ENCODE measurements around the gene SF3A2.

SF3A2 gene

GRCh38 chr19:2235381-2236063 lies 1.1 kb upstream of the SF3A2 start:
- Histone ChIP-seq H3K27ac (replicated peaks; ENCODE audit: low read length) (no peak overlapping the region), H3K18ac (ENCODE audit: low read length) (peak overlapping the region; percentile 95), H3K4me2 (ENCODE audit: insufficient read depth, low read length, poor library complexity, severe bottlenecking) (peak overlapping the region; percentile 86), H4K8ac (ENCODE audit: low read depth, low read length) (no peak overlapping the region), H3K4me3 (ENCODE audit: low read length in 2 of 2) (peak overlapping the region; percentile 60 to 95), H3K4ac (ENCODE audit: low read length) (no peak overlapping the region), H3K27me3 (ENCODE audit: control insufficient read depth in 3 of 3, insufficient read depth in 3 of 3, low read depth in 1 of 3, low read length in 3 of 3) (no peaks in the 10 kb centered on the region), H2BK12ac (ENCODE audit: low read length) (no peak overlapping the region), H2AFZ (ENCODE audit: low read length) (peak overlapping the region; percentile 95), H3K23ac (ENCODE audit: low read depth, low read length, poor library complexity) (peak overlapping the region; percentile 99), H3K14ac (ENCODE audit: low read length) (peak overlapping the region; percentile 38), H2BK5ac (ENCODE audit: low read length) (peak overlapping the region; percentile 91), H2BK15ac (ENCODE audit: low read length) (no peak overlapping the region), H3K9ac (ENCODE audit: low read depth, low read length, poor library complexity) (peak overlapping the region; percentile 83), H4K91ac (ENCODE audit: low read depth, low read length, poor library complexity) (no peak overlapping the region), H3K9me3 (replicated peaks in 1 of 2; ENCODE audit: control insufficient read depth in 2 of 2, insufficient read depth in 1 of 2, low read depth in 1 of 2, low read length in 2 of 2) (no peaks in the 10 kb centered on the region), H3K4me1 (ENCODE audit: control insufficient read depth in 2 of 2, insufficient read depth in 1 of 2, low read depth in 1 of 2, low read length in 2 of 2) (peaks cover 18 to 22% of the 10 kb centered on the region in 2 donors), H3K79me1 (ENCODE audit: low read depth, low read length) (peaks cover 25% of the 10 kb centered on the region), H2AK5ac (ENCODE audit: low read depth, low read length) (peak overlapping the region; percentile 94), H3K36me3 (replicated peaks in 1 of 2; ENCODE audit: control insufficient read depth in 2 of 2, insufficient read depth in 2 of 2, low read length in 2 of 2) (peaks cover 23 to 61% of the 10 kb centered on the region in 2 donors), H2BK120ac (ENCODE audit: low read depth, low read length) (no peak overlapping the region)
- no peak for DNase-seq (ENCODE audit: low spot score)
- WGBS, 2 donors (ENCODE audit: extremely low coverage in 2 of 2, insufficient read length in 2 of 2, insufficient replicate concordance in 1 of 2): no CpG with 5 or more reads among the region's 48 CpGs

DNA sequence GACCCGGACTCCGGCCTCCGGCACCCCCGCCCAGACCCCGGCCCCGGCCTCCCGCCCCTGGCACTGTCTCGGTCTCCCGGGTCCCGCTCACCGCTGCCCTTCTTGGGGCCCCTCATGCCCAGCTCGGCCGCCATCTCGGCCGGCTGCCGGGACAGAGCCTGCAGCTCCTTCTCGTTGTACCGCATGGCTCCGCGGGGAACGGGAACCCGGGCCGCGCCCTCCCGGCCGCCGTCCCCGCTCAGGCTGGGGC lies 635 bp upstream of the SF3A2 start:
- Histone ChIP-seq H3K4ac (ENCODE audit: low read length) (no peak overlapping the region), H2BK5ac (ENCODE audit: low read length) (peak overlapping the region; percentile 91), H3K9ac (ENCODE audit: low read depth, low read length, poor library complexity) (no peak overlapping the region), H2BK15ac (ENCODE audit: low read length) (no peak overlapping the region), H2BK12ac (ENCODE audit: low read length) (no peak overlapping the region), H2AFZ (ENCODE audit: low read length) (peak overlapping the region; percentile 95), H2BK120ac (ENCODE audit: low read depth, low read length) (no peak overlapping the region), H4K91ac (ENCODE audit: low read depth, low read length, poor library complexity) (no peak overlapping the region), H2AK5ac (ENCODE audit: low read depth, low read length) (no peak overlapping the region), H3K4me3 (ENCODE audit: low read length in 2 of 2) (peak overlapping the region; percentile 60 to 95), H3K14ac (ENCODE audit: low read length) (no peak overlapping the region), H3K4me2 (ENCODE audit: insufficient read depth, low read length, poor library complexity, severe bottlenecking) (peak overlapping the region; percentile 92), H3K36me3 (replicated peaks in 1 of 2; ENCODE audit: control insufficient read depth in 2 of 2, insufficient read depth in 2 of 2, low read length in 2 of 2) (peaks cover 20 to 61% of the 10 kb centered on the region in 2 donors), H3K9me3 (replicated peaks in 1 of 2; ENCODE audit: control insufficient read depth in 2 of 2, insufficient read depth in 1 of 2, low read depth in 1 of 2, low read length in 2 of 2) (no peaks in the 10 kb centered on the region), H3K27me3 (ENCODE audit: control insufficient read depth in 3 of 3, insufficient read depth in 3 of 3, low read depth in 1 of 3, low read length in 3 of 3) (no peaks in the 10 kb centered on the region), H3K79me1 (ENCODE audit: low read depth, low read length) (peaks cover 30% of the 10 kb centered on the region), H3K23ac (ENCODE audit: low read depth, low read length, poor library complexity) (peak overlapping the region; percentile 99), H3K27ac (replicated peaks; ENCODE audit: low read length) (no peak overlapping the region), H4K8ac (ENCODE audit: low read depth, low read length) (no peak overlapping the region), H3K18ac (ENCODE audit: low read length) (peak overlapping the region; percentile 95), H3K4me1 (ENCODE audit: control insufficient read depth in 2 of 2, insufficient read depth in 1 of 2, low read depth in 1 of 2, low read length in 2 of 2) (peaks cover 23 to 27% of the 10 kb centered on the region in 2 donors)
- no peak for DNase-seq (ENCODE audit: low spot score)
- WGBS, 2 donors (ENCODE audit: extremely low coverage in 2 of 2, insufficient read length in 2 of 2, insufficient replicate concordance in 1 of 2): no CpG with 5 or more reads among the region's 28 CpGs

DNA sequence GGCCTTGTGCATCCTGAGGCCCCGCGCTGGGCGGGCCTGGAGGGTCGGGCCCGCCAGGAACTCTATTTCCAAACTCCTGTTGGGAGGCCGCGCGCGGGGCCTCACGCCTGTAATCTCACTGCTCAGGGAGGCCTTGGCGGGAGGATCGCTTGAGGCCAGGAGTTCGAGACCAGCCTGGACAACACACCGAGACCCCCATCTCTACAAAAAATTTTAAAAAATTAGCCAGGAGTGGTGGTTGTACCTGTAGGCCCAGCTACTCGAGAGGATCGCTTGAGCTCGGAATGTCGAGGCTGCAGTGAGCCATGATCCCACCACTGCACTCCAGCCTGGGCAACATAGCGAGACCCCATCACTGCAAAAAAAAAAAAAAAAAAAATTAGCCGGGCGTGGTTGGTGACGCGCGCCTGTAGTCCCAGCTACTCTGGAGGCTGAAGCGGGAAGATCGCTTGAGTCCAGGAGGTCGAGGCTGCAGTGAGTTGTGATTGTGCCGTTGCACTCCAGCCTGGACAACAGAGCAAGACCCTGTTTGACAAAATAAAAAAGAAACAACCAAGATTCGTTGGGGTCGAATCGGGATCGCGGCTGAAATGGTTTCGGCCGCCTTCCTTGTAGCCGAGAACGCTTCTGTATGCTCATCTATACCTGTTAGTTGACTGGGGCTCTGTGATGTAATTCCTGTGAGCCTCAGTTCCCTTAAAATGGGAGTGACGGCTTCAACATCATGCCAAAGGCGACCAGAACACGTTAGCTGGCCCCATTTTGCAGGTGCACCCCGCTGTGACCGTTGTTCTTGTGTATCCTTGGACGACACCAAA lies 636 bp downstream of the SF3A2 start:
- no peak overlapping the region for H2BK12ac ChIP-seq (ENCODE audit: low read length)
- H2AK5ac ChIP-seq (ENCODE audit: low read depth, low read length): peak overlapping the region; percentile 94
- H3K27ac ChIP-seq (replicated peaks; ENCODE audit: low read length): peak overlapping the region; percentile 97
- peak overlapping the region; percentile 95 for H2AFZ ChIP-seq (ENCODE audit: low read length)
- no peak overlapping the region for H2BK120ac ChIP-seq (ENCODE audit: low read depth, low read length)
- H3K9ac ChIP-seq (ENCODE audit: low read depth, low read length, poor library complexity): peak overlapping the region; percentile 97
- peaks cover 36% of the 10 kb centered on the region for H3K79me1 ChIP-seq (ENCODE audit: low read depth, low read length)
- H3K4me2 ChIP-seq (ENCODE audit: insufficient read depth, low read length, poor library complexity, severe bottlenecking): peak overlapping the region; percentile 61
- H3K36me3 ChIP-seq (replicated peaks in 1 of 2; ENCODE audit: control insufficient read depth in 2 of 2, insufficient read depth in 2 of 2, low read length in 2 of 2): peaks cover 15 to 63% of the 10 kb centered on the region in 2 donors
- peak overlapping the region; percentile 99 for H3K18ac ChIP-seq (ENCODE audit: low read length)
- H4K8ac ChIP-seq (ENCODE audit: low read depth, low read length): peak overlapping the region; percentile 57
- H3K4me3 ChIP-seq (ENCODE audit: low read length in 2 of 2): peak overlapping the region; percentile 60 to 95
- H2BK15ac ChIP-seq (ENCODE audit: low read length): peak overlapping the region; percentile 93
- peak overlapping the region; percentile 87 for H3K14ac ChIP-seq (ENCODE audit: low read length)
- peaks cover 25 to 30% of the 10 kb centered on the region in 2 donors for H3K4me1 ChIP-seq (ENCODE audit: control insufficient read depth in 2 of 2, insufficient read depth in 1 of 2, low read depth in 1 of 2, low read length in 2 of 2)
- H3K9me3 ChIP-seq (replicated peaks in 1 of 2; ENCODE audit: control insufficient read depth in 2 of 2, insufficient read depth in 1 of 2, low read depth in 1 of 2, low read length in 2 of 2): no peaks in the 10 kb centered on the region
- no peak for DNase-seq (ENCODE audit: low spot score)
- H2BK5ac ChIP-seq (ENCODE audit: low read length): peak overlapping the region; percentile 91
- peak overlapping the region; percentile 80 for H3K4ac ChIP-seq (ENCODE audit: low read length)
- H4K91ac ChIP-seq (ENCODE audit: low read depth, low read length, poor library complexity): no peak overlapping the region
- peak overlapping the region; percentile 99 for H3K23ac ChIP-seq (ENCODE audit: low read depth, low read length, poor library complexity)
- H3K27me3 ChIP-seq (ENCODE audit: control insufficient read depth in 3 of 3, insufficient read depth in 3 of 3, low read depth in 1 of 3, low read length in 3 of 3): no peaks in the 10 kb centered on the region
- WGBS, 2 donors (ENCODE audit: extremely low coverage in 2 of 2, insufficient read length in 2 of 2, insufficient replicate concordance in 1 of 2): no CpG with 5 or more reads among the region's 43 CpGs

GRCh38 chr19:2237869-2238153 lies 1.2 kb downstream of the SF3A2 start:
- no peak overlapping the region for H2AFZ ChIP-seq (ENCODE audit: low read length)
- H2BK5ac ChIP-seq (ENCODE audit: low read length): no peak overlapping the region
- H3K36me3 ChIP-seq (replicated peaks in 1 of 2; ENCODE audit: control insufficient read depth in 2 of 2, insufficient read depth in 2 of 2, low read length in 2 of 2): peaks cover 18 to 63% of the 10 kb centered on the region in 2 donors
- no peaks in the 10 kb centered on the region for H3K27me3 ChIP-seq (ENCODE audit: control insufficient read depth in 3 of 3, insufficient read depth in 3 of 3, low read depth in 1 of 3, low read length in 3 of 3)
- peak overlapping the region in 1 of 2 donors; percentile 60 for H3K4me3 ChIP-seq (ENCODE audit: low read length in 2 of 2)
- no peak overlapping the region for H4K8ac ChIP-seq (ENCODE audit: low read depth, low read length)
- peak overlapping the region; percentile 7 for H3K9ac ChIP-seq (ENCODE audit: low read depth, low read length, poor library complexity)
- H2BK120ac ChIP-seq (ENCODE audit: low read depth, low read length): no peak overlapping the region
- no peak overlapping the region for H3K4ac ChIP-seq (ENCODE audit: low read length)
- no peak overlapping the region for H3K23ac ChIP-seq (ENCODE audit: low read depth, low read length, poor library complexity)
- no peak overlapping the region for H4K91ac ChIP-seq (ENCODE audit: low read depth, low read length, poor library complexity)
- no peak overlapping the region for H2AK5ac ChIP-seq (ENCODE audit: low read depth, low read length)
- peaks cover 25 to 30% of the 10 kb centered on the region in 2 donors for H3K4me1 ChIP-seq (ENCODE audit: control insufficient read depth in 2 of 2, insufficient read depth in 1 of 2, low read depth in 1 of 2, low read length in 2 of 2)
- H2BK12ac ChIP-seq (ENCODE audit: low read length): no peak overlapping the region
- no CpG with 5 or more reads among the region's 6 CpGs for WGBS, 2 donors (ENCODE audit: extremely low coverage in 2 of 2, insufficient read length in 2 of 2, insufficient replicate concordance in 1 of 2)
- no peak overlapping the region for H3K18ac ChIP-seq (ENCODE audit: low read length)
- H2BK15ac ChIP-seq (ENCODE audit: low read length): no peak overlapping the region
- H3K14ac ChIP-seq (ENCODE audit: low read length): no peak overlapping the region
- H3K27ac ChIP-seq (replicated peaks; ENCODE audit: low read length): no peak overlapping the region
- no peak for DNase-seq (ENCODE audit: low spot score)
- peaks cover 40% of the 10 kb centered on the region for H3K79me1 ChIP-seq (ENCODE audit: low read depth, low read length)
- H3K4me2 ChIP-seq (ENCODE audit: insufficient read depth, low read length, poor library complexity, severe bottlenecking): peak overlapping the region; percentile 61
- no peaks in the 10 kb centered on the region for H3K9me3 ChIP-seq (replicated peaks in 1 of 2; ENCODE audit: control insufficient read depth in 2 of 2, insufficient read depth in 1 of 2, low read depth in 1 of 2, low read length in 2 of 2)
